HG02678 (cell line): ENCODE results near the gene ASB5.
"Not testable (repeated sequence)": the region's sequence is repeated elsewhere in the genome, so short reads cannot be mapped to it uniquely, and the experiment has no call there.

ENCODE experiments used
- ATAC-seq: cut with Tn5 transposase; IDR thresholded peaks from one replicate; pipeline ENCODE4 v1.9.1; 2021; ENCODE audit warnings: mild to moderate bottlenecking, moderate library complexity; ENCODE audit not compliant: unreplicated experiment

The ASB5 gene

GRCh38 chr4:176279560-176279959, 10.5 kb upstream of the ASB5 start:
- not testable (repeated sequence) for ATAC-seq

- peak; percentile 86 for ATAC-seq
These were observed 8.3 kb upstream of the ASB5 start for GRCh38 chr4:176277162-176277904.

DNA sequence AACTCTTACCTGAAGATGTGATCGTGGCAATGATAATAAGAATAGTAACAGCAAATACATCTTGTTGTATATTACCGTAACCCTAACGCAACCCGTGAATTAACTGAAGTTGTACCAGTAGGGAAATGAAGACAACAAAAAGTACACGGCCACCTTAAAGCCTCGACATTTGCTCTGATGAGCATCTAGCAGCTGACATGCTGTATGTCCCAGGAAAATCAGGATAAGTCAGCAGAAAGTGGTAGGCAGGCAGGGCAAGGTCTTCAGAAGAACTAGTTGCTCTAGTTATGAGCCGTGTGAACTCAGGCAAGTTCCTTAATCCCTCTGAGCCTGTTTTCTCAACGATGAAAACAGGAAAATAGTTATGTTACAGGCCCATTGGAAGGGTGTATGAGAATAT, 7.7 kb upstream of the ASB5 start:
- ATAC-seq: no peak

DNA sequence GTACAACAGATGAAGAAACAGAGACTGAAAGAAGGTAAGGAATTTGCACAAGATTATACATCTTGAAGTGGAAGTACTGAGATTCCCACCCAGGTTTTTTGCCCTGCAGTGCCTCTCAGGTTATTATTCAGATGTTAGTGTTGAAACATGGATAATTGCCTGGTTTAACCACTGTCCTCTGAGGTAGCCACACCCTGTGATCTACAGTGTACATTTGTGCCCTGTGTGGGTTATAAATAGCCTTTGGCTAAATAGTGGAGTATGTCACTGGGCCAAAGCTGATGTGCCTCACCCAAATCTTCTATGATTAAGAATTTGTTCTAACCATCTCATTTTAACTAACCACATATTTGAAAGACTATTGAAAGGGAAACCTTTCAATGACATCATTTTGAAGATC, 5.4 kb upstream of the ASB5 start:
- no peak for ATAC-seq

DNA sequence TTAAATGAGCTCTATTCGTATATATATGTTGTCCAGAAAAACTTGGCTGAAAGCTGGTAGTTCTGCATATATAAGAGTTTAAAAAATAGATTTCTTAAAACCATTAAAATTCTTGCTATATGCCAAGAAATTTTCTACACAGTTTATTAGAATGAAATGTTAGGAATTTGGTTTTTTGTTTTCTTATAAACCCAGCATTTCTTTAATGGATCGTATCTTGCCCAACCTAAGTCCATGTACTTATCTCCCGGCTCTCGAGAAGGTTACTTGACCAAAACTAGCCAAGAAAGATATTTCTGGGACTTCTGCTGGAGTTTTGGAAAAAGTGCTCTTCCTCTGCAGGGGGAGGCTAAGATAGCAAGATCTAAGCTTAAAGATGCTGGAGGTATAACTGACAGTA, 4.7 kb upstream of the ASB5 start:
- ATAC-seq: no peak

GRCh38 chr4:176272799-176273198, 3.8 kb upstream of the ASB5 start:
- no peak for ATAC-seq

DNA sequence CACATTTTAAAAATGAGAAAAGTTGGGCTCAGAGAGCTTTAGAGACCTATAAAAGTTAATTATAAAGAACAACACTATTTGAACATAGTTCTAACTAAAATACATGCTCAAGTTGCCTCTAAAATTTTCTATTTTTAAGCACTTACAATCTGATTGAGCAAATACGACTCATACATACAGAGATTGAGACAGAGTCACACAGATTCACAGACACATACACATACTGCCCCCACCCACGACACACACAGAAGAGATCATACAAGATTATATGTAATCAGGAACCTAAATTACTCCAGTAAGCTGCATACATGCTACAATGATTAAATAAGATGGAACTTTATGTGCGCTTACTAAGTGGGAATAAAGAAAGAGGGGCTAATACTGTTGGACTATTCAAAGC, 2.7 kb upstream of the ASB5 start:
- no peak for ATAC-seq

GRCh38 chr4:176270669-176271068, 1.6 kb upstream of the ASB5 start:
- no peak for ATAC-seq

DNA sequence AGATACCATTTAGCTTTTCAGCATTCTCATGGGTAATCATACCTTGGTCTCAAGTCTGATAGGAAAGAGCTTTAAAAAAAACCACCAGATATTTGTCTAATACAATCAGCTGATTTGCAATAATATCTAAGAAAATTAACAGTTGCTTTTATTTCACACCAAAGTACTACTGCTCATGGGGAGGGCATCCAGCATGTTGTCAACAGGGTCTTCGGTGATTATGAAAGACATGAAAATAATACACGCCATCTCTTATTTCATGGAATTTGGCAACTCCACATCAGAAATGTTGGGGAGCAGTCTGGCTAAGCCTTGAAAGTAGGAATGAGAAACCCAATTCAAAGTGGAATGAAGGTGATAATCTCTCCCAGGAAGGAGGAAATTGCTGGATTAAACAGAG, 3.0 kb downstream of the ASB5 start:
- no peak for ATAC-seq

- no peak for ATAC-seq
These were observed 6.8 kb downstream of the ASB5 start for GRCh38 chr4:176262243-176262642.

DNA sequence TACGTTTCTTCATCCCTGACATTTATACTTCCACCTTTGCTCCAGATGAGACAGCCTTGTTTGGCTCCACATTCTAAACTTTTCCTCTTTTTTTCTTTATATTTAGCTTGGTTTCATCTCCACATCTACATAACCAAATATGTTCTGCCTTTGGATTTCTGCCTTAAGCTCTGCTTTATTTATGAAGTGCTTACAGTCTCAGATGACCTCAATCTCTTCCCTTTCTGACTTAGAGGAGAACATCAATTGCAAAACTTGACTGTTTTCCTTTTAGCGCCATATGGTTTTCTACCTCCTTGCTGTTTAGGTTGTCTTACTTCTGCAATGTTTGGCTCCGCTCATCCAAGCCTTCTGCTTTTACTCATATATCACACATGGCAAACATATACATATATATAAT, 7.5 kb downstream of the ASB5 start:
- no peak for ATAC-seq

- no peak for ATAC-seq
These were observed 8.0 kb downstream of the ASB5 start for GRCh38 chr4:176261018-176261417.

DNA sequence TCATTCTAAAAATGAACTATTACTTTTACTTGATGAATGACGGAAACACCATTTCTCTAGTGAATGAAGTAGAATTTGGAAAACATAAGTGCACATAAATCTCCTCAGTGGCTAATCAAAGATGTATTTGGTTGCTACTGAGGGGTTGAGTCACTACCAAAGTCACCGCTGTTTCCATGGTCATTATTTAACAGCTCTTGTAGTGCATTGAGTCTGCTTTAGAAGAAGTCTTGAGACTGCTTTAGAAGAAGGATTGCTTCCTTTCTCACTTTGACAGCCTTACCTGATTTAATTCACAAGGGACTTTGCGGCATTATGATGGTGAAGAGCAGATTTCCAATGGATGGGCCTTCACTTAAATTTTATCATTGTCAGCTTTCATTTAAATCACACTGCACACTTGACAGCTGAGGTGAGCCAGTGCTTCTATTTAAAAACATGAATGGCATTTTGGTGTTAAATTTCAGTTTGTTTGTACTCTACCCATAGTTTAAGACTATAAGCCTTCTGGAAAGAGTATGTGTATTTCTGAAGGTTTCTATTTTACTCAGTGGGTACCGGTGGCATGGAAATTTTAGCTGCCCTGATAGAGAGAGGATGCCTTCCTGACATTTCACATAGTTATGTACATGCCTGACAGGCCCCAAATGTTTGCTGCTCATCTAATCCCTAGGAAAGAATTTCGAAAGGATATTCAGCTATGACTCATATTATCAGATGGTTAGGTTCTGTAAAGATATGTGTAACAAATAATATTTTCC, 9.5 kb downstream of the ASB5 start:
- no peak for ATAC-seq

DNA sequence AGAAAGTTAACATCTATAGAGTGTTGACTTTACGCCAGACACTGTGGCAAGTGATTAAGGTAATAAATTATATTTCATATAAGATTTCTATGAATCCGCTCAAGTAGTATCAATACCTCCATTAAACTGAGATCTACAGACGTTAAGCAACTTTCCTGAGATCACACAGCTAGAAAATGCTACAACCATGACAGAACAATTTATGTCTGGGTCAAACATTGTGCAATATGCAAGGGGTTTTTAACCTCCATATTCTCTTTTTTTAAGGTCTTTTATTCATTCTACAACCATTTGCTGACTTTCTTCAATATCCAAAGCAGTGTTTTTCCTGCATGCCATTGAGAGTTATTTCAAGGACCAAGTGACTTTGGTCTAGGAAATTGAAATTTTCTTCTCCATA, 10.9 kb downstream of the ASB5 start:
- ATAC-seq: no peak

GRCh38 chr4:176256921-176257320, 12.1 kb downstream of the ASB5 start:
- no peak for ATAC-seq

DNA sequence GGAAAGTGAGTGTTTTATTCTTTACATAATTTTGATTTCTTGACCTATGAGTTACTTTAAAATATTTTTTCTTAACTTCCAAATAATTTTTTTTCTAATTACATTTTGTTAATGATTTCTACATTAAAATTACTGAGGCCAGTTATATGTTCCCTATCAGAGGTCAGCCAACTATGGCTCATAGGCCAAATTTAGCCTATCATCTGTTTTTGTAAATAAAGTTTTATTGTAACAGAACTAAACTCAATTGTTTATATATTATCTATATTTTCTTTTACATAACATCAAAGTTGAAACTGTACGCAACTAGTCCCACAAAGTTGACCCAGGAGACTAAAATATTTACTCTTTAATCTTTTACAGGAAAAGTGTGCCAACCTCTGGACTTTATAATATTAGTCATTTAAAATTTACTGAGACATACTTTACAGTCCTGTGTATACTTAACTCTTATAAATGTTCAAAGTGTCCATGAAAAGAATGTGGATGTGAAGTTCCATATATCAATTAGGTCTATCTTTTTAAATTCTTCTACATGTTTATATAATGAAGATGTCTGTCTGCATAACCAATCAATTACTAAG, 26.2 kb downstream of the ASB5 start:
- no peak for ATAC-seq

DNA sequence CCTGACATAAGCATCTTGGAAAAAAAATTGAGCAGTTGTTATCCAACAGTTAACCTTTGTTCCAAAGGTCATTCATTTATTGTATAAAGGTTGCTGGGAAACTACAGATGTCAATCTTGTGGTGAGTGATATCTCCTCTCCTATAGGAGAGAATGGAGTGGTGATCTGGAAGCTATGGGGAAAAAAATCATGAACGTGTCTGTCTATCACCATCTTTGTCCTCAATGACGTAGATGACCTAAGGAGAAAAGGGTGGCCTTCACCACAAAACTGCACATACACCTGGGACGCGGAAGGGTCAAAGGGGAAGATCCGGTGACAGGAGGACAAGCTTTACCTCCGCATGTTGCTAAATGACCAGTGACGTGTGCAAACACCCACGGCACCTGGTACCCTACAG, 27.3 kb downstream of the ASB5 start:
- no peak for ATAC-seq

- no peak for ATAC-seq
These were observed 30.2 kb downstream of the ASB5 start for GRCh38 chr4:176238826-176239225.

DNA sequence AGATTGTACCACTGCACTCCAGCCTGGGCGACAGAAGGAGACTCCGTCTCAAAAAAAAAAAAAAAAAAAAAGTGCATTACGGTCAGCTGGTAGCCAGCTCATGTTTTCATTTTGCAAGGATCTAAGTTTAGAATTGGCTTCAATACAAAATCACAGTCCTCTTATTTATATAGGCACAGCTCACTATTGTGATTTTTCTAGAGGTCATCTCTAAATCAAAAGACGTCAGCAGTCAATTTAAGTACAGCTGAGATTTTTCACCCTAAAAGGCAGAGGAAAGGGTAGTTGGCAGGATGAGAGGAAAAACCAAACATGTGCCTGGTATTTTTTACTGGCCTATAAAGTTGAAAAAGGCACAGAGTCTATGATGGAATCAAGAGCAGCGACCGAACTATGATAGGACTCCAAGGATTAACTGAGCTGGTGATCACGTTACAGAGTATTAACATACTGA, 30.8 kb downstream of the ASB5 start:
- no peak for ATAC-seq

DNA sequence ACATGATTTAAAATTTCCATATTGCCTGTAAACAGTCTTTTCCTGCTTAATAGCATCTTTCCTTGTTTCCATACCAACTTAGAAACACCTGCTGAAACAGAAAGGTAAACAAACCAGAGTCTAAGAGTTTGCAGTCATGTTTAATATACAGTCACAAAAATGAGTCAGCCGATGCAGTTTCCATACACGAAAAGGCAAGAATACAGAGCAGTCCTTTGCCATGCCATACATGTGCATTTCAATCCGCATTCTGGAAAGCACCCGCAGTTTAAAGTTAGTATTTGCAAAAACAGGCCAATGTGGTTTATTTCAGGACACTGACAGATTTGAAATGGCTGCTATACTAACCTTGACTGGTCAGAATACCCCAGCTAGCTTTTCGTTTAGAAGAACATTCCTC, 32.1 kb downstream of the ASB5 start:
- ATAC-seq: no peak

- no peak for ATAC-seq
These were observed 38.2 kb downstream of the ASB5 start for GRCh38 chr4:176230836-176231235.

DNA sequence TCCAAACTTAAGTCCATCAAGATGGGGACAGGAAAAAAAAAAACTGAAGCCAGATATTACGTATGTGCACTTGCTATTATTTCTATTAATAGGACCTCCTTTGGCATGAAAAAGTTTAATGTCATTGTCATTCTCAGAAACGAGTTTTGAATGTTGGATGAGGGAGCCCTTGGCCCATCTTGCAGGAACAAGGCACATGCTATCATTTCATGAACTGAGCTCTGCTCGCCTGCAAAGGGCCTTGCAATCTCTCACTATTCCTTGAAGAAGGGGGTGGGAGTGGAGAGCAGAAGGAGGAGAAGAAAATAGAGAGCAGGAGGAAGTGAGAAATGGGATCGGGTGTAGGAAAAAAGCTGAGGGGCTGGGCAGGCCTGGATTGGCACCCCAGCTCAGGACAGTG, 39.4 kb downstream of the ASB5 start:
- ATAC-seq: no peak
